Left colon (tissue), 2 donors: ENCODE results near the gene GMDS. TPM values are rescaled to one million over a fixed set of nuclear protein-coding genes. Genes with fewer than 3 reads are reported as not detected.

Source experiments
- ATAC-seq: fragments of 200-7000 bp; cut with Tn5 transposase; one replicate; pipeline ENCODE4 v1.9.1; 2020; ENCODE audit warnings: mild to moderate bottlenecking, moderate library complexity
- DNase-seq, 2 donors: peaks; one replicate each; pipeline ENCODE4 v3.0.0-alpha.2; 2020
- intact Hi-C, 2 donors: fragments of 100-400 bp; cut with DNase I in 1 of 2; cut with micrococcal nuclease in 1 of 2; formaldehyde crosslinking; loops; one replicate each; pipeline versions ENCODE4 v1.11.2 to v1.14.0; 2022; cut with DNase I, micrococcal nuclease
- total RNA-seq, 2 donors: library from RNA; stranded (reverse); fragmentation: NEBNext Ultra II Directional; extraction: Animal tissue kit (Norgen Biotek cat#: 25700); gene quantifications; one replicate each; pipeline ENCODE4 v1.2.1, GENCODE V29; 2021
- donor health status: DM: no; HTN: no; CAD: no.
- donor health status: DM: yes; HTN: yes; CAD: no.

The GMDS gene
- total RNA-seq, 2 donors from 2014 or later = 148 to 229 TPM

DNA sequence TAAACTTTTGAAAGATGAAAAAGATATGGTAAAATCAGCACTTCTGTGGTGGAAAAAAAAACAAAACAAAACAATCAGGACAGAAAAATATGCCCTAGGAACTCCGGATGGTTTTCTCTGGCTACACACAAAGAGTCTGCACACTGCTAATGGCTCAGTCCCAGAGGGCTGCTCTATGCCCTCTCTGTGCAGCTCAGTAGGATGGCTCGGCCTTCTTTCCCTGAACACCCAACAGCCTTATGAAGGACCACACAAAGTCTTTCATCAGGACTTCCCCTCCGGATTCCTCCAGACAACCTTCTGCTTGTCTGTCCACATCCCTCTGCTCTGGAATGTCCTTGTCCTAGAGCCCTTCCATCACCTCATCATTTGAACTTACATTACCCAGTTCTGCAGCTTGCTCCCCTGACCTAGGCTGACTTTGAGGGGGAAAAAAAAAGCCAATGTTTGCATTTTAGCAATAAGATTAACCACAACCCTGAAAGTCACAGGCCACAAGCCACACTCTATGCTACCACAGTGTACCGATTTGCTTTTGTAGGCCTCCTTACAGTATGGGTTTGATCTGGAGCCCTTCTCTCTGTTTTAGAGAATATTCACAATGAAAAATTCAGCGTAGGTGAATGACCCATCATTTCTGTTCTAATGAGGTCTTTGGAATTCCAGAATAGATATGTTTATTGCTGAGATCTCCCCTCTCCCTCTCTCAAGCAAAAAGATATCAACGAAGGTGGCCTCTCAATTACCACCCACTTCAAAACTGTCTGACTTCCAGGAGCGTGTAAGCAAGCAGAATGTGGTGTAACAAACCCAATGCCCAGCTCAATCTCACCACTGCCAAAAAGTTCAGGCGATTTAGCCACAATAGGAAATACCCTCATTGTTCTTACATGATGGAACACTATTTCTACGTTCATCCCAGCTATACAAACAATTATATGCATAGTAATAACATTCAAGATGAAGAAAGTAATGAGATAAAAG is 164.0 kb downstream of the GMDS start:
- intact Hi-C loops = no loop called here
- ATAC-seq (no peak), DNase-seq (no peak)

DNA sequence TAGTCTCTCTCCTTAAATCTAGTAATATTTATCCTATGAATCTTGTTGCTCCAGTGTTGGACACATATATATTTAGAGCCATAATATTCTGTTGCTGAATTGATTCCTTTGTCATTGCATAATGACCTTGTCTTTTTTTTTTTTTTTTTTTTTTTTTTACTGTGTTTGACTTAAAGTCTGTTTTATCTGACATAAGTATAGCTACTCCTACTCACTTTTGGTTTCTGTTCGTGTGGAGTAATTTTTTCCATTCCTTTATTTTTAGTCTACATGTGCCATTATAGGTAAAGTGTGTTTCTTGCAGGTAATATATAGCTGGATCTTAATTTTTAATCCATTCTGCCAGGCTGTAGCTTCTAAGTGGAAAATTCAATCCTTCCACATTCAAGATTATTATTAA is 166.5 kb downstream of the GMDS start:
- no peak for ATAC-seq
- no peak for DNase-seq
- intact Hi-C loops = no loop called here

DNA sequence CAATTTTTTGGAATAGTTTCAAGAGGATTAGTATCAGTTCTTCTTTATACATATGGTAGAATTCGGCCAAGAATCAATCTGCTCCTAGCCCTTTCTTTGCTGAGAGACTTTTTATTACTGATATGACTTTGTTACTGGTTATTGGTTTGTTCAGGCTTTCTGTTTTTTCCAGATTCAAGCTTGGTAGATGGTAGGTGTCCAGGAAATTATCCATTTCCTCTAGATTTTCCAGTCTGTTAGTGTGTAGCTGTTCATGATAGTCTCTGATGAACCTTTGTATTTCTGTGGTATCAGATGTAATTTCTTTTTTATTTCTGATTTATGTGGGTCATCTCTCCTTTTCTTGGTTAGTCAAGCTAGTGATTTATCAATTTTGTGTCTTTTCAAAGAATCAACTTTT is 167.6 kb downstream of the GMDS start:
- DNase-seq (no peak), ATAC-seq (no peak)
- intact Hi-C loops = no loop called here

DNA sequence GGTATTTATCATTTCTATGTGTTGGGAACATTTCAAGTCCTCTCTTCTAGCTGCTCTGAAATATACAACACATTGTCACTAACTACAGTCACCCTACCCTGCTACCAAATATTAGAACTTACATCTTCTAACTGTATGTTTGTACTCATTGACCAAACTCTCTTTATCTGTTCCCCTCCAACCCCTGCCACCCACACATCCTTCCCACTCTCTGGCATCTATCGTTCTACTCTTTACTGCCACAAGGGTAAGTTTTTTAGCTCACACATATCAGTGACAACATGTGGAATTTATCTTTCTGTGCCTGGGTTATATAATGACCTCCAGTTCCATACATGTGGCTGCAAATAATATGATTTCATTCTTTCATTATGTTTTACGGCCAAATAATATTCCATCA is 171.9 kb downstream of the GMDS start:
- DNase-seq (no peak), ATAC-seq (no peak)
- intact Hi-C loops = no loop called here

DNA sequence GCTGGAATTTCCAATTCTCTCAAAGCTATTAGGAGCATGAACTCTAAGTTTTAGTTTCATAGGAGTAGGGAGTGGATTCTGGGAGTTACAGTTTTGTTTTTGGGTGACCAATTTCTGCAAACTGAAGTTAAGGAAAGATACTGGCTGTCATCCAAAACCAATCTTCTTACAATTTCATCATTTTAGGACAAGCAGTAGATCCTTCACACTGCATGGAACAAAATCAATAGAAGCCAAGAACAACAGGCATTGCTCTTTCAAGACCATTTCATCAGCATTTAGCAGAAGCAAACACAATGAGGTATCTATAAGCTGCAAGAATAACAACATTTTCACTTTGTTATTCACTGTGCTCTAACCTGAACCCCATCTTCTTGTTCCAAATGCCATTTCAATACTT is 173.0 kb downstream of the GMDS start:
- intact Hi-C loops = no loop called here
- no peak for ATAC-seq
- no peak for DNase-seq

DNA sequence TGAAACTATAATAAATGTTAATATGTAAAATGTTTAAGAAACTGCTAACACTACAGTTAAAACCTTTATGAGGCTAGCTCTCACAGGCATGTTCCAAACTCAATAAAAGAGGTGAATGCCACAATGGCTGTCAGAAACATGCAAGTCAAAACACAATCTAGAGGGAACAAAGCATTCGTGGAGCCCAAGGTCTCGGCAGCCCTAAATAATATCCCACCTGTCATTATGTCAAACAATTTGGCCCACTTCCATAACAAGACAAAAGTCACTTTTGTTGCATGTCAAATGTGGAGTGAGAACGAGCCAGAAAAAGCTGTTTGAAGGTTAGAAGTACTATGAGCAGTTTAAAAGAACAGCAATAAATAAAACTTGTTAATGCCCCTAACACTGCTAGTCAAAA is 181.9 kb downstream of the GMDS start:
- ATAC-seq (no peak), DNase-seq (no peak)
- intact Hi-C loops = no loop called here

DNA sequence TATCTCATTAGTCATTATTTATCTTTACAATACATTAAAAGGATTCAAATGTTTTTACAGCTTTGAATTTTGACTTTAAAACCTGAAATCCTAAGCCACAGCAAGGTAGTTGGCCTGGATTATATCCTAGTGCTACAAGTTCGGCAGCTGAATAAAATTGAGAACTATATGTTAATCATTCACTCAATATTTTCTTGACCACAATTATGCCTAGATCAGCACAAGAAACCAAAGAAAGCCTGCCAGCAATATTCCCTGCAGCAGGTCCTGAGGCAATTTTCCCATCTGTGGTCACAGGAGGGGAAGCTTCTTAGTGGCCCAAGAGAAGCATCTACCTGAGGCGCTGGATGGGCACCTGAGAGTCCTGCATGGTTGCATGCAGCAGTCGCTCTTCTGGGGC is 183.5 kb downstream of the GMDS start:
- ATAC-seq = peak; percentile 49
- DNase-seq = no peak
- intact Hi-C loops = no loop called here

DNA sequence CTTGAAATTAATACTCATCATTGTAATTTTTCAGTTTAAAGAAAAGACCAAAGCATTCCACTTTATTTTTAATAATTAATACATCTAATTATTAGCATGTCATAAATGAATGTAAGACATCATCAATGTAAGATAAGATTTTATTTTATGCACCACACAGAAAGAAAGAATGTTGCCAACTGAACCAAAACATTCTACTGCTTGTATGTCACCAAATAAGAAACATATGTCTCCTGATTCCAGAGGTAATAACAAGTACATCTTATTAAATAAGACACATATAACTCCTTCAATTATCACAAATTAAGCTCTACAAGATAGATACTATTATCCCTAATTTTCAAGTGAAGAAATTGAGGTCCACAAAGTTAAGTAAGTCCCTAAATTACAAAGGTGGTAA is 189.5 kb downstream of the GMDS start:
- intact Hi-C loops = no loop called here
- DNase-seq (no peak), ATAC-seq (no peak)

DNA sequence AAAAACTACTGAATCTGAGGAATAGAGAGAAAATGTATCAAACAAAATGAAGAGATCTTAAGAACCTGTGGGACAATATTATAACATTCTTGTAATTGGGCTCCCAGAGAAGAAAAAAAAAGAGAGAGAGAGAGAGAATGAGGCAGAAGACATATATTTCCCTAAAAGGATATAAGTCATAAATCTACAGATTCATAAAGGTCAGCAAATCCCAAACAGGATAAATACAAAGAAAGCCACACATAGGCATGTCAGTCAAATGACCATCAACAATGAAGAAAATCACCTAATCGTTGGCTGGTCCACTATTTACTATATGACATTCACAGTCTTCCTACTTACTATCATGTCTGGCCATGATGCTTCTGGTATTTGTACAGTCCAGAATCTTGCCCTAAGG is 190.3 kb downstream of the GMDS start:
- intact Hi-C loops = no loop called here
- no peak for ATAC-seq
- DNase-seq = no peak

DNA sequence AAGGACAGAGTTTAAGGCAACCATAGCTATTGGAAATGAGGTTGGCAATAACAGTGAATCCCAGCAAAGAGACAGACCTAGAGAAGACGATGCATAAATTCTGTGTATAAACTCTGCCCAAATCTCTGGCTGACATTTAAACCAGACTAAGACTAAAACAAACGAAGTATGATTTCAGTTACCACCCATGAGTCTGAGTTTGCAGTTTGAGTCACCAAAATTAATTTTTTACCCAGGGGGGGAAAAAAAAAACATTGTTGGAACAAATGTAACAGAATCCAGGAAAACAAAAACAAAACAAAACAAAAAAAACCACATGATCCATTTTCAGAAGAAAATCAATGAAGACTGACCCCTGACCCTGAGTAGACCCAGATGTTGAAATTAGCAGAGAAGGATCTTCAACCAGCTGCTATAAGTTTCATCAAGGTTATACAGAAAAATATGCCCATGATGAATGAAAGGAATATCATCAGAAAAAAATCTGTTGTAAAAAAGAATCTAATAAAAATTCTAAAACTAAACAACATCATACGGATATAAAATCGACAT is 190.8 kb downstream of the GMDS start:
- DNase-seq = no peak
- ATAC-seq = no peak
- intact Hi-C loops = no loop called here

DNA sequence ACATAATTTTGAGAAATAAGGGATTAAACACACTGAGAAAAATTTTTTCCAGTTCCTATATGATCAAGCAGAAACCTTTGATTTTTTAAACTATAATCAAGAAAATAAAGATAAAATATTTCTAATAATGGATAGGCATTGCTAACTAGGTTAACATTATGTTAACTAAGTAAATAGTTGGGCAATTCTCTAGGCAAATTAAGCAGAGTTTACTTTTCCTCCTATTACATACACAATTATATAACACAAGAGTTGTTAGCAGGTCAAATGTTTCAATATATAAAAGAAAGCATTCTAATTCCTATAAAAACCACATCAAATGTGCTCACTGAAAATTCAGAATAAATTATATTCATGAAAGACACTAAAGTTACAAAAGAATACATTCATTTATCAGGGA is 191.7 kb downstream of the GMDS start:
- intact Hi-C loops = no loop called here
- ATAC-seq (no peak), DNase-seq (no peak)

DNA sequence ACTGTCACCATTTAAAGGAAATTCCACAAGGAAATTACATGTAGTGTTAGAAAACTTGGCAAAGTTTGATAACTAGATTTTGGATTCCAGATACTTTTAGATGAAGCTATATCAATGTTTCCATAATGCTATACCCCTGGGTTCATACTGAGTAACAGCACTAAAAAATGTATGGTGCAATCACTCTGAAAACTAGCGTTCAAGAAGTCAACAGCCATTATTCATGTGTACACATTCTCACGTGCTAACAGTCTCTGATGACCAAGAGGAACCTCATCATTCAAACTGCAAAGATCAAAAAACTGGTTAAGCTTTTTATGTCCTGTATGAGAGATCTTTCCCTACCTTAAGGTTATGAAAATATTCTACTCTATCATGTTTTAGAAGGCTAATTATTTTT is 197.6 kb downstream of the GMDS start:
- intact Hi-C loops = no loop called here
- DNase-seq (no peak), ATAC-seq (no peak)

DNA sequence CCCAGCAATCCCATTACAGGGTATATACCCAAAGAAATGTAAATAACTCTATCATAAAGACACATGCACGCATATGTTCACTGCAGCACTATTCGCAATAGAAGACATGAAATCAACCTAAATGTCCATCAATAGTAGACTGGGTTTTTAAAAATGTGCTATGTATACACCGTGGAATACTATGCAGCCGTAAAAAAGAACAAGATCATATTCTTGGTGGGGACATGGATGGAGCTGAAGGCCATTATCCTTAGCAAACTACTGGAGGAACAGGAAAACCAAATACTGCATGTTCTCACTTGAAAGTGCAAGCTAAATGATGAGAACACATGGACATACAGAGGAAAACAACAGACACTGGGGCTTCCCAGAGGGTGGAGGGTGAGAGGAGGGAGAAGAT is 201.2 kb downstream of the GMDS start:
- ATAC-seq (no peak), DNase-seq (no peak)
- intact Hi-C loops = no loop called here

DNA sequence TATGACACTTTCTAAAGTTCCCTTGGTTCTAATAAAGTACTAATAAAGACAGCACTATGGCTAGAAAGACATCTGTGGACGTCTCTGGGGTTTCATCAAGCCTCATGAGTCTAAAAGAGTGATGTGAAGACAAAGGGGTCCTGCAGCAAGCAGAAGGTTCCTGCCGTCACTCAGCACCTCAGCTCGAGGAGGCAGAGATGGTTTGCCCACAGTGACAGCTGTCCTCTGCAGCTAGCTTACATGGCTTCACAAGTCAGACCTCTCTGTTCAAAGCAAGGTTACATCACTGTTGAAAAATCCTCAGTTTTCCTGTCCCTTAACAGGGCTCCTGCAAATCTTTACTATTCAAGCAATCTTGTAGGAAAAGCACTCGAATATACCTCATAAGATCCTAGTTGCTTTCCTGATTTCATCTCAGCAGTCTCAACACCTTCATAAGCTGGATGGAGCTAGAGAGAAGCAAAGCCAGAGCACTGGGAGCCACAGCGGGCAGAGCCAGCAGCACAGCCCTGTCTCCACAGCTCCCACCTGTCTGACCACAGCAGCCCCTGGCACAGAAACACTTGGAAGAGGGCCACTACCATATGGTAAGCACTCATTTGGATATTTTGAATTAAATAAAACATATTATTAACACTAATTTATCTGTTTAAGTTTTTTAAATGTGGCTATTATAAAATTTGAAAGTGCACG is 202.3 kb downstream of the GMDS start:
- intact Hi-C loops = no loop called here
- ATAC-seq (no peak), DNase-seq (no peak)

DNA sequence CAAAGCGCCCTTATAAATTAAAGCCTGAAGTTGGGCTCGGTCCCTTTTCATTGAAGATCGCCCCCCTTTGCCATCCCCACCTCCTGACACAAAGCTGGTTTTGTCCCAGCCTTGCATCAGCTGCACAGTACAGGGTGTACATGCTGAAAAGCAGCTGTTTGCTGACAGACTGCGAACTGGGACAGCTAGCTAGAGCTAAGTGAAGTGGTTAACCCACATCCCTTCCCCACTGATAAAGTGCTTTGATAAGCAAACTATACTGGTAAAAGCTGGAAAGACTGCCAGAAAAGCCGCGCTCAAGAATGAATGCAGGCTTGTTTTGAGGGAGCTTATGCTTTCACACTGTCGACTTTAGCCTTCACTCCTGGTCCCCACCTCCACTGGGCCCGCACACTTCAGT is 207.3 kb downstream of the GMDS start:
- DNase-seq = no peak
- no peak for ATAC-seq
- intact Hi-C loops = no loop called here

DNA sequence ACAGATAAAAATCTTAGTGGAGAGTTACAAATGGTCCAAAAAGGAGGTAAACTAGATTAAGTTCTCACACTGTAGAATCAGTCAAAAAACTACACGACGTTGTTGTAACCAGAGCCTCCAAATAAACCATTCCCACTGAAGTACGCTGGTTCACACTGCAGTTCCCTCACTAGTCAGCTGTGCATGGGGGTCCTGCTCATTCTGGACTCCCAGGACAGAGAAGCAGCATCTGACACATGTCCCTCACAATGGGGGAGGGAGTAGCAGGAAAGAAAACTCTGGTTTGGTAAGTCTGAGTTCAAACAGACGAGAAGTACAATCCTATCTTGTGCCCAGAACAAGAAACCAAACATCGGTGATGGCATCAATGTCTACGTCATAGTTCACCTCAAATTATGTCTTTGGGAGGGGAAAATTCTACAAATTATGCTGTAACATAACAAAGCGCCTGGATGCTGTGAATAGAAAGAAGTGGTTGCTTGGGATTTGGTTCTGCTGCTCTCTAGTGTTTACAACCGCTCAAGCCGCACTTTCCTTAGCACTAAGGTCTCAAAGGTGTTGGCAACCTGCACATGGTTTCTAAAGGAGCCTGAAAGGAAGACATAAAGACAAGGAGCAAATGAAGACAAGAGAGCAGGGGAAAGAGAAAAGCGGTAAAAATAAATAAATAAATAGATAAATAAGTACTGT is 208.0 kb downstream of the GMDS start:
- ATAC-seq (no peak), DNase-seq (no peak)
- intact Hi-C loops = no loop called here

DNA sequence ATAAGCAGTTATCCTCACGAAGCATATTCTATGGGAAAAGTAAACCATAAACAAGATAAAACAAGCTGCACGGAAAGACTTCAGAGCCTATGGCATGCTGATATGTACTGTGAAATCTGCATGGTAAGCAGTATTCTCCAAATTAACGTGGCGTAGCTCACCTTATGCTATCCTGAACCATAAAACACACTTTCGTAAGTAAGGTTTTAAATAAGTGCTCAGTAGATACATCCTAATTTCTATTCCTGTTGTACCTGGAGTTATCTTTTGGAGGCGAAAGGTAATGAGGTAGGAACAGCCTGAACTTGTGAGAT is 208.7 kb downstream of the GMDS start:
- intact Hi-C loops = no loop called here
- ATAC-seq (no peak), DNase-seq (no peak)

DNA sequence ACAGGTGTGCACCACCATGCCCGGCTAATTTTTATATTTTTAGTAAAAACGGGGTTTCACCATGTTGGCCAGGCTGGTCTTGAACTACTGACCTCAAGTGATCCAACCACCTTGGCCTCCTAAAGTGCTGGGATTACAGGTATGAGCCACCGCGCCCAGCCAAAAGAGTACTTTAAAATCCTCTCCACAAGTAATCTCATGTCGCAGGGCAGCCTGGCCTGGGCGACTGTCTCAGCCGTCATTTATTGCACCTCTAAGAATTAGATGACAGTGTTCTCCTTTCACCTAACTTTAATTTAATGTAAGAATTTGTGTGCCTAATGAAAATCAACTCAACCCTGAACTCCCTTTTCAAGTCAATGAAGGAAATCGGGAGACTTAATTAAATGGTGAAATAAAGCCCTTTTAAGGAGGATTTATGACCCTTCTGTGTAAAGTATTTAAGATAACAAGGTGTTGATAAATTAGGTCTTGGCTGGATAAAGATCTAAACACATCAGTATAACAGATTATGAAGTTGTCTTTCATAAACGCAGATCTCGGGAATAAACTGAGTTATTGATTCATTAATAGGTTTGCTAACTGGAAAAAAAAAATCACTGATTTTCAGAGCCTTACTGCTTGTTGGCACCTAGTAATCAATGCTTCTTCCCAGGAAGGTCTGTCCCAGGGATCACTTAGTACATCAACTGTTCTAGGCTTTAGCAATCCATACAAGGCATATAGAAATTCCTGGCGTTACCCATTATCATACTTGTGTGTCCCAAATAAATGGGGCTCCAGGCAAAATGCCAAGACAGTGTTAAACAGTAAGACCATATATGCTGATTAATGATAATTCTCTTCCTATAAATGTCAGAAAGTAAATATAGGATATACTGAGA is 209.3 kb downstream of the GMDS start:
- DNase-seq (no peak), ATAC-seq (no peak)
- intact Hi-C loops = no loop called here

DNA sequence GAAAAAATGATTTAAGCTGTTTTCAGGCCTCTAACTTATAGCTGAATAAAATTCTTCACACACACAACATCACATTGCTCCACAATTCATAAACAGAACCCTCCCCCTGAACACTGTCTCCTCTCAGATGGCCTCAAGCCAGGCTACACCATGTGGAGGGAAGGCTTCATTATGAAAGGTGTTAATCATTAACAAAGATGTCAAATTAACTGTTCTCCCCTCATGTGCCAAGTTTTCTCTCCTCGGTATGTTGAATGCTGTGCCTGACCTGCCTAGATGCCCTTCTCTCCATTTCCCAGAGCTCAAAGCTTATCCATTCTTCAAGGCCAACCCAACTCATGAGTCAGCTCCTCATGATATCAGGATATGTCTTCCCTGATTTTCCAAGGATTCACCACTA is 210.4 kb downstream of the GMDS start:
- no peak for DNase-seq
- intact Hi-C loops = no loop called here
- ATAC-seq = peak; percentile 59
